Stimulated activated CD4-positive, alpha-beta T cell treated with anti-CD3 and anti-CD28 coated beads, Interleukin-12 subunit alpha, Interleukin-12 subunit beta, amount 100 ng/mL, for 4 hours (primary cell): ENCODE measurements around the gene FOXO4.
A peak's percentile ranks its signal among the peaks of the same experiment; 100 is the strongest.

Experiments used
- DNase-seq: peaks from one replicate; pipeline ENCODE4 v3.0.0-alpha.2; 2020

The FOXO4 gene

GRCh38 chrX:71100581-71101505, 5.2 kb downstream of the FOXO4 start:
- DNase-seq = no peak

GRCh38 chrX:71102292-71102691, 6.6 kb downstream of the FOXO4 start:
- no peak for DNase-seq

GRCh38 chrX:71103110-71103983, 7.7 kb downstream of the FOXO4 start:
- peak; percentile 39 for DNase-seq

DNA sequence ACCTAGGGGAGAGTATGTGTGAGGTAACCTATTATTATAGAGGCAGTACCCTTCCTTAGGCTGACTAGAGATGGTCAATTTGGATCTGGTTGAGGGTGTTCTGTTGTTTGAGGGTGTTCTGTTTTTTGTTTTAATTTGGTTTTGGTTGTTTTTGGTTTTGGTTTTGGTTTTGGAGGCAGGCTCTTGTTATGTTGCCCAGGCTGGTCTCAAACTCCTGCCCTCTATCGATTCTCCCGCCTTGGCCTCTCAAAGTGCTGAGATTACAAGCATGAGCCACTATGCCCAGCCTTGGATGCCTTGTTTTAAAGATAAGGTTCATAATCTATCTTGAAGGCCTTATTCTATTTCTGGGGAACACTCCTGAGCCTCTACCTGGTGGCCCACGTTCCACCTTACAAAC, 10.0 kb downstream of the FOXO4 start:
- no peak for DNase-seq

GRCh38 chrX:71106427-71106826, 10.8 kb downstream of the FOXO4 start, which contains the start of gene CXorf65:
Gene CXorf65, minus strand, starts transcription at chrX:71106740. Its CDS starts 184 bp downstream, at chrX:71106556.
- DNase-seq = no peak

DNA sequence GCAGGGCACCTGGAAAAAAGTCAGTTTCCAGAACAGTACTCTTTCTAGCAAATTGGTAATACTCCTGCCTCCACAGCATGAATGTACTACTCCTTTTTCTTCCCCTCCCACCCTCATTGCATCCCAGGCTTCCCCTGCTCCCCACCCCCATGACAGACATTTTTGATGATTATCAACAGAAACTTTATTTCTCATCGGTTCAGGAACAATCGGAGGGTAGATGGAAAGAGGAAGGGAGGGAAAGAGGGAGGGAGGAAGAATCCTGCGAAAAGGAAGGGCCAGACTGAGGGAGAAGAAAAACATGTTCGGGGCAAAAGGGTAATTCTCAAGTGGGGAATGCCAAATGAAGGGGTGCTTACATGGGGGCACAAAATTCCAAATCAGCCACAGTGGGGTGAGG, 11.6 kb downstream of the FOXO4 start:
- DNase-seq = no peak

- no peak for DNase-seq
These were observed 12.2 kb downstream of the FOXO4 start for GRCh38 chrX:71107762-71108360.

GRCh38 chrX:71109051-71109450, 13.4 kb downstream of the FOXO4 start:
- no peak for DNase-seq

- peak; percentile 45 for DNase-seq
These were observed 15.6 kb downstream of the FOXO4 start, which contains the start of gene IL2RG for GRCh38 chrX:71111141-71111843. Gene IL2RG, minus strand, starts transcription at chrX:71111577. Its CDS starts 38 bp downstream, at chrX:71111539.

GRCh38 chrX:71111921-71112431, 16.3 kb downstream of the FOXO4 start:
- DNase-seq = no peak

DNA sequence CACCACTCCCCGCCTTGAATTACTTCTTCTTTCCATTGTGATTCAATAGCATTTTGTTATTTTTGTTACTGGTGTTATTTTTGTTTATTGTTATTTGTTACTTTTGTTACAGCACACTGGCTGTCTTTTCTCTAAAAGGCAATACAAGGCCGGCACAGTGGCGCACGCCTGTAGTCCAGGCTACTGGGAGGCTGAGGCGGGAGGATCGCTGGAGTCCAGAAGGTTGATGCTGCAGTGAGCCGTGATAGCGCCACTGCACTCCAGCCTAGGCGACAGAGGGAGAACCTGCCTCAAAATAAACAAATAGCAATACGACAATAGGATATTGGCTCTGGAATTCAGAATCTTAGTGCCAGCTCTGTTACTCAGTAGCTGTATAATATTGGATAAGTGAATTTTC, 21.7 kb downstream of the FOXO4 start:
- DNase-seq = no peak

- DNase-seq = peak; percentile 76
These were observed 22.7 kb downstream of the FOXO4 start, which contains the start of gene MED12 for GRCh38 chrX:71118032-71118984. Gene MED12, plus strand, starts transcription at chrX:71118596. Its CDS starts 159 bp downstream, at chrX:71118755.

DNA sequence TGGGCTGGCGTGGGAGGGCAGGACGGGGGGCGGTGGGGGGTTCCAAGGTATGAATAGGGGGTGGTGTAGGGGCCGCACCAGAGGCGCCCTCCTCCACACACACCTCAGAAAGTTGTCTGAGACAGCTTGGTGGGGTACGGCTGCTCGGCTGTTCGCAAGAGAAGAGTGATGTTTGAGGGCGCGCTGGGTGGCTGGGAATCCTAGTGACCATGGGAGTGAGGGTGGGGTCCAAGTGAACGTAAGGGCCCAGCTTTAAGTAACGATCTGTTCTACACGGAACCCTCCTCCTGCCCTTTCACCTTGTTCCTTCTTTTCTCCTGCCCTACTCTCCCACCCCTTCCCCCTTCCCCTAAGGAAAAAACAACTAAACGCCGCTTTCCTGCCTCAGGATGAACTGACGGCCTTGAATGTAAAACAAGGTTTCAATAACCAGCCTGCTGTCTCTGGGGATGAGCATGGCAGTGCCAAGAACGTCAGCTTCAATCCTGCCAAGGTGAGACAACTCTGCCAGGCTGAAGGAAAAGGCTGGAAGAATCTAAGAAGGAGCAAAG, 23.4 kb downstream of the FOXO4 start:
- DNase-seq = no peak

- no peak for DNase-seq
These were observed 32.6 kb downstream of the FOXO4 start for GRCh38 chrX:71128166-71128833.

GRCh38 chrX:71128915-71129765, 33.5 kb downstream of the FOXO4 start:
- peak; percentile 67 for DNase-seq

- no peak for DNase-seq
These were observed 35.9 kb downstream of the FOXO4 start for GRCh38 chrX:71131510-71131909.

- DNase-seq = no peak
These were observed 44.8 kb downstream of the FOXO4 start for GRCh38 chrX:71140440-71140839.

DNA sequence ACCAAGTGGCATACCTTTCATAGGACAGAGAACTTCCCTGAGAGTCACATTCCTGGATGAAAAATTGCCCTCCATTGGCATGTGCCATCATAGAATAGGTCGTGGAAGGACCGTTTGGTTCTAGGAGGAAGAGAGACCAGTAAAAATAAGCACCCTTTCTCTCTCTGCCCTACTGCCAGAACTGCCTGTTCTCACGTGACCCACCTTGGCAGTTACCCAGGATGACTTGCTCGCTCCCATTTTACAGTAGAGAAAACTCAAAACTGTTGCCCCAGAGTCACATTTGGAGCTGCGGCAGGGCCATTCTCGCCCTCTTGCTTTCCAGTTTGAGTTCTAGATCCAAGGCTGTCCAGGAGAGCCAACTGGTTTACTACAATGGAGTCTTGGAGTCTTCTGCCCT, 47.9 kb downstream of the FOXO4 start:
- DNase-seq = no peak

- DNase-seq = no peak
These were observed 49.0 kb downstream of the FOXO4 start, which contains the start of gene NLGN3 for GRCh38 chrX:71144651-71145050. Gene NLGN3, plus strand, starts transcription at chrX:71144841. Its CDS starts 2,909 bp downstream, at chrX:71147750.
